ENCODE results near the gene CSMD2. TPM values are rescaled to one million over a fixed set of nuclear protein-coding genes. Genes with fewer than 3 reads are reported as not detected.

The CSMD2 gene
- total and polyA plus RNA-seq, 2 of the 8 experiments (the other 6 are each of a cell fraction or from before 2014, with no cell fraction given) = 7.0 to 14.7 TPM

GRCh38 chr1:33650708-33651107, 514.3 kb downstream of the CSMD2 start:
- no peak for FAIRE-seq
- Histone ChIP-seq H3K27ac (ENCODE audit: low read depth, low read length) (no peak overlapping the region), H3K14ac (ENCODE audit: insufficient read length) (no peak overlapping the region), H3K23me2 (ENCODE audit: low read depth, low read length) (no peaks in the 10 kb centered on the region), H3K79me2 (ENCODE audit: control insufficient read depth in 1 of 2, insufficient read depth in 2 of 2, low read length in 2 of 2) (no peaks in the 10 kb centered on the region), H2BK120ac (replicated peaks; ENCODE audit: low read depth, low read length) (no peak overlapping the region), H4K91ac (replicated peaks; ENCODE audit: insufficient read length, low read length) (no peak overlapping the region), H2BK5ac (ENCODE audit: low read depth, low read length) (no peak overlapping the region), H3K79me1 (ENCODE audit: low read depth, low read length) (no peaks in the 10 kb centered on the region), H2AFZ (ENCODE audit: low read length) (no peak overlapping the region), H3K4ac (replicated peaks; ENCODE audit: insufficient read length, low read depth, low read length) (no peak overlapping the region), H3K4me2 (ENCODE audit: insufficient read depth in 1 of 2, low read depth in 2 of 2, low read length in 2 of 2) (no peak overlapping the region), H2BK20ac (ENCODE audit: low read length) (no peak overlapping the region), H3K27me3 (replicated peaks in 1 of 4; ENCODE audit: control insufficient read depth in 3 of 4, extremely low read depth in 1 of 4, insufficient read depth in 3 of 4, low read length in 3 of 4) (no peaks in the 10 kb centered on the region), H3K23ac (ENCODE audit: insufficient read length) (no peak overlapping the region), H3K18ac (ENCODE audit: extremely low read depth, low read length) (no peak overlapping the region), H4K8ac (ENCODE audit: extremely low read depth, insufficient read depth, low read length) (no peak overlapping the region), H2BK12ac (ENCODE audit: low read depth, low read length) (no peak overlapping the region), H3K56ac (replicated peaks; ENCODE audit: insufficient read length, low read depth, low read length) (no peak overlapping the region), H3K4me3 (ENCODE audit: extremely low read depth in 1 of 4, insufficient read depth in 2 of 4, low read depth in 3 of 4, low read length in 4 of 4) (no peak overlapping the region), H2AK5ac (ENCODE audit: low read depth, low read length) (no peak overlapping the region), H4K5ac (ENCODE audit: insufficient read length, low read depth, low read length) (no peak overlapping the region), H2BK15ac (ENCODE audit: low read length) (no peak overlapping the region), H3K9me3 (ENCODE audit: insufficient read depth in 2 of 2, low read depth in 1 of 2, low read length in 1 of 2) (no peaks in the 10 kb centered on the region), H3K4me1 (replicated peaks in 1 of 4; ENCODE audit: control insufficient read depth in 3 of 4, insufficient read depth in 4 of 4, low read length in 3 of 4) (no peaks in the 10 kb centered on the region), H4K20me1 (replicated peaks in 1 of 2; ENCODE audit: control insufficient read depth in 1 of 2, insufficient read depth in 2 of 2, low read length in 2 of 2) (no peaks in the 10 kb centered on the region), H3K9ac (replicated peaks in 1 of 4; ENCODE audit: extremely low read depth in 1 of 4, low read depth in 3 of 4, low read length in 3 of 4) (no peak overlapping the region), H3K36me3 (ENCODE audit: control insufficient read depth in 2 of 4, insufficient read depth in 4 of 4, low read length in 3 of 4) (peaks cover 0 to 7% (median 0%) of the 10 kb centered on the region in 4 experiments; a peak in 3 of 8 replicates)
- 83% methylated on average over 3 of the region's 3 CpGs; no CpG with 5 or more reads in 1 of the 2 experiments for WGBS, 2 experiments (ENCODE audit: extremely low coverage in 1 of 2, insufficient coverage in 1 of 2, insufficient read length in 1 of 2, insufficient replicate concordance in 2 of 2, low coverage in 1 of 2, low lambda C conversion rate in 2 of 2, missing lambda C conversion rate in 1 of 2)
- POLR2A ChIA-PET (ENCODE audit: partially characterized antibody) = no interaction called here
- DNase-seq (ENCODE audit: low read depth in 1 of 2, low spot score in 2 of 2) = no peak
- CTCF ChIA-PET (ENCODE audit: partially characterized antibody) = interaction anchor here (1.6 kb wide), 1 partner anchor 17 kb away, joined by 9 read pairs; no protein-coding TSS in a partner anchor
- TF ChIP-seq JUN (IDR thresholded peaks at IDR 0.05; ENCODE audit: low read depth, low read length) = no peak
- TF ChIP-seq GABPA (IDR thresholded peaks at IDR 0.05; ENCODE audit: borderline replicate concordance, insufficient read depth, low read length) = no peak
- no peak for TF ChIP-seq CEBPB (IDR thresholded peaks at IDR 0.05; ENCODE audit: low read depth, low read length)
- TF ChIP-seq CBX8 (IDR thresholded peaks at IDR 0.05; ENCODE audit: borderline replicate concordance, low read depth, low read length) = no peak
- TF ChIP-seq USF2 (IDR thresholded peaks at IDR 0.05; ENCODE audit: low read length) = no peak
- TF ChIP-seq TEAD4 (IDR thresholded peaks at IDR 0.05; ENCODE audit: low read depth, low read length) = no peak
- no peak for TF ChIP-seq RXRA (IDR thresholded peaks at IDR 0.05; ENCODE audit: insufficient read depth, low read depth, low read length)
- TF ChIP-seq, protein P1, sequence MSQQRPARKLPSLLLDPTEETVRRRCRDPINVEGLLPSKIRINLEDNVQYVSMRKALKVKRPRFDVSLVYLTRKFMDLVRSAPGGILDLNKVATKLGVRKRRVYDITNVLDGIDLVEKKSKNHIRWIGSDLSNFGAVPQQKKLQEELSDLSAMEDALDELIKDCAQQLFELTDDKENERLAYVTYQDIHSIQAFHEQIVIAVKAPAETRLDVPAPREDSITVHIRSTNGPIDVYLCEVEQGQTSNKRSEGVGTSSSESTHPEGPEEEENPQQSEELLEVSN (IDR thresholded peaks at IDR 0.05) = no peak
- TF ChIP-seq SP2 (IDR thresholded peaks at IDR 0.05; ENCODE audit: low read length) = no peak
- TF ChIP-seq POLR2A (IDR thresholded peaks at IDR 0.05; ENCODE audit: control extremely low read depth in 1 of 2, low read depth in 2 of 2, low read length in 2 of 2) = no peak
- TF ChIP-seq NRF1 (IDR thresholded peaks at IDR 0.05; ENCODE audit: low read depth, low read length) = no peak
